ENCODE data around the gene TELO2. TPM values are rescaled to one million over a fixed set of nuclear protein-coding genes. Genes with fewer than 3 reads are reported as not detected.

Gene TELO2
- polyA plus RNA-seq, 2 of the 4 experiments (the other 2 are of a cell fraction), result 10.6 to 34.8 TPM

DNA sequence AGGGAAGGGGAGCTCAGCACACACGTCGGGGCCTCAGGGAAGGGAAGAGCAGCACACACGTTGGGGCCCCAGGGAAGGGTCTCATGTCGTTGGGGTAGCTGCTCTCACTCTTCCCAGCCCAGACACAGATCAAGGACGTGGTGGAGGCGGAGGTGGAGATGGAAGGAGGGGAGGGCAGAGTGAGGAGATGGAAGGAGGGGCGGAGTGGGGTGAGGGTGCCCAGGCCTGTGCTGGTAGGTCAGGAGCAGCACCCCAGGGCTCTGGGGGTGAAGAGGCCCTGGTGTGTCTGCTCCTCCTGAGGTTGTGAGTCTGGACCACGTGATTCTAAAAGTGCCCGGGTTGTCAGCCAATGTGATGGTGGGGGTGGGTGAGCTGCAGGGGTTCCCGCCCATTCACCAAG, 33.2 kb upstream of the TELO2 start:
- Histone ChIP-seq H3K4me3 (no peak overlapping the region), H3K4me1 (no peaks in the 10 kb centered on the region), H3K9me3 (no peaks in the 10 kb centered on the region), H3K4me2 (no peak overlapping the region), H3K27ac (no peak overlapping the region)
- POLR2A ChIA-PET, result interaction anchor here (0.7 kb wide), 1 partner anchor 1561 kb away, joined by 3 read pairs; no protein-coding TSS in a partner anchor
- WGBS (ENCODE audit: missing lambda C conversion rate), result 88% methylated on average over 10 of the region's 10 CpGs
- TF ChIP-seq, protein P1, sequence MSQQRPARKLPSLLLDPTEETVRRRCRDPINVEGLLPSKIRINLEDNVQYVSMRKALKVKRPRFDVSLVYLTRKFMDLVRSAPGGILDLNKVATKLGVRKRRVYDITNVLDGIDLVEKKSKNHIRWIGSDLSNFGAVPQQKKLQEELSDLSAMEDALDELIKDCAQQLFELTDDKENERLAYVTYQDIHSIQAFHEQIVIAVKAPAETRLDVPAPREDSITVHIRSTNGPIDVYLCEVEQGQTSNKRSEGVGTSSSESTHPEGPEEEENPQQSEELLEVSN (IDR thresholded peaks at IDR 0.05; ENCODE audit: borderline replicate concordance, low read depth), result no peak
- TF ChIP-seq RARB (CRISPR knock-in tag; IDR thresholded peaks at IDR 0.05) (no peak), ZFP36 (IDR thresholded peaks at IDR 0.05; ENCODE audit: borderline replicate concordance, partially characterized antibody) (no peak), MAZ (IDR thresholded peaks at IDR 0.05; ENCODE audit: borderline replicate concordance, low read depth, low read length) (no peak), CEBPB (IDR thresholded peaks at IDR 0.05) (no peak), NPAS2 (CRISPR knock-in tag; IDR thresholded peaks at IDR 0.05; ENCODE audit: borderline replicate concordance) (no peak), SREBF2 (IDR thresholded peaks at IDR 0.05) (no peak), ZC3H11A (IDR thresholded peaks at IDR 0.05) (no peak), RCOR1 (IDR thresholded peaks at IDR 0.05; ENCODE audit: low read depth, low read length) (no peak), KDM1A (IDR thresholded peaks at IDR 0.05; ENCODE audit: low read depth) (no peak)
- TF ChIP-seq, protein P2, sequence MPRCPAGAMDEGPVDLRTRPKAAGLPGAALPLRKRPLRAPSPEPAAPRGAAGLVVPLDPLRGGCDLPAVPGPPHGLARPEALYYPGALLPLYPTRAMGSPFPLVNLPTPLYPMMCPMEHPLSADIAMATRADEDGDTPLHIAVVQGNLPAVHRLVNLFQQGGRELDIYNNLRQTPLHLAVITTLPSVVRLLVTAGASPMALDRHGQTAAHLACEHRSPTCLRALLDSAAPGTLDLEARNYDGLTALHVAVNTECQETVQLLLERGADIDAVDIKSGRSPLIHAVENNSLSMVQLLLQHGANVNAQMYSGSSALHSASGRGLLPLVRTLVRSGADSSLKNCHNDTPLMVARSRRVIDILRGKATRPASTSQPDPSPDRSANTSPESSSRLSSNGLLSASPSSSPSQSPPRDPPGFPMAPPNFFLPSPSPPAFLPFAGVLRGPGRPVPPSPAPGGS (IDR thresholded peaks at IDR 0.05), result no peak
- TF ChIP-seq, protein P3, sequence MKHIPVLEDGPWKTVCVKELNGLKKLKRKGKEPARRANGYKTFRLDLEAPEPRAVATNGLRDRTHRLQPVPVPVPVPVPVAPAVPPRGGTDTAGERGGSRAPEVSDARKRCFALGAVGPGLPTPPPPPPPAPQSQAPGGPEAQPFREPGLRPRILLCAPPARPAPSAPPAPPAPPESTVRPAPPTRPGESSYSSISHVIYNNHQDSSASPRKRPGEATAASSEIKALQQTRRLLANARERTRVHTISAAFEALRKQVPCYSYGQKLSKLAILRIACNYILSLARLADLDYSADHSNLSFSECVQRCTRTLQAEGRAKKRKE (CRISPR knock-in tag; IDR thresholded peaks at IDR 0.05; ENCODE audit: low read depth), result no peak
- CTCF ChIA-PET, result interaction anchor here (0.9 kb wide), 1 partner anchor 13 kb away, joined by 3 read pairs; no protein-coding TSS in a partner anchor
- DNase-seq (ENCODE audit: low read depth in 1 of 2, low spot score in 1 of 2) (no peak), ATAC-seq (no peak), FAIRE-seq (no peak)

DNA sequence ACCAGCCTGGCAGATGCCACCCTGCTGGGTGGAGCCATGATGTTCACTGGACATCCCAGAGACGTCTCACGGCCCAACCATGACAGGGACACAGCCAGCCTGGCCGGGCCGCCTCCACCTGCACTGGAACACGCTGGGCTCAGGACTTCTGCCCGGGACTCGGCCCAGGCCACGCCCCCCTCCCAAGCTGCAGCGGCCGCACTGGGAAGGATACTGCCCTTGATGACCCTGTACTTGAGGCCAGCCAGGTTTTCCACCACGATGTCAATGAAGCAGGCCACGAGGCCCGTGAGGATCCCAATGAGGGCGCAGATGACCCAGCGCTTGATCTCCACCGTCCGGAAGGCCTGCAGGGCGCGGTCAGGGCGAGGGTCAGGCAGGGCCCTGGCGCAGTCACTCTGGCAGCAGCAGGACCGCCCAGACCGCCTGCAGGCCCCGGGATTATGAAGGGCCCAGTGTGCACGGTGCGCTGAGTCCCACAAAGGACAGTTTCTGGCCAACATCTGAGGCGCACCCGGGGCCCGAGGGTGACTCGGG, 32.5 kb upstream of the TELO2 start:
- ATAC-seq (no peak), DNase-seq (ENCODE audit: low read depth in 1 of 2, low spot score in 1 of 2) (no peak), FAIRE-seq (no peak)
- TF ChIP-seq MYC (IDR thresholded peaks at IDR 0.05; ENCODE audit: borderline replicate concordance, low read length) (no peak), POLR2AphosphoS2 (conservative IDR thresholded peaks at IDR 0.05; ENCODE audit: low read length) (no peak), RCOR1 (IDR thresholded peaks at IDR 0.05; ENCODE audit: low read depth, low read length) (no peak), HOXA7 (CRISPR knock-in tag; IDR thresholded peaks at IDR 0.05) (no peak), ZFP36 (IDR thresholded peaks at IDR 0.05; ENCODE audit: borderline replicate concordance, partially characterized antibody) (no peak), HOXB13 (CRISPR knock-in tag; IDR thresholded peaks at IDR 0.05; ENCODE audit: low read depth) (no peak), EHMT2 (IDR thresholded peaks at IDR 0.05; ENCODE audit: low read depth) (no peak), NPAS2 (CRISPR knock-in tag; IDR thresholded peaks at IDR 0.05; ENCODE audit: borderline replicate concordance) (no peak), RARB (CRISPR knock-in tag; IDR thresholded peaks at IDR 0.05) (no peak), SREBF2 (IDR thresholded peaks at IDR 0.05) (no peak), RAD21 (conservative IDR thresholded peaks at IDR 0.05 in 1 of 2, IDR thresholded peaks at IDR 0.05 in 1 of 2) (no peak), ZSCAN20 (CRISPR knock-in tag; IDR thresholded peaks at IDR 0.05) (no peak)
- TF ChIP-seq, protein P2 (IDR thresholded peaks at IDR 0.05), result no peak
- TF ChIP-seq, protein P4, sequence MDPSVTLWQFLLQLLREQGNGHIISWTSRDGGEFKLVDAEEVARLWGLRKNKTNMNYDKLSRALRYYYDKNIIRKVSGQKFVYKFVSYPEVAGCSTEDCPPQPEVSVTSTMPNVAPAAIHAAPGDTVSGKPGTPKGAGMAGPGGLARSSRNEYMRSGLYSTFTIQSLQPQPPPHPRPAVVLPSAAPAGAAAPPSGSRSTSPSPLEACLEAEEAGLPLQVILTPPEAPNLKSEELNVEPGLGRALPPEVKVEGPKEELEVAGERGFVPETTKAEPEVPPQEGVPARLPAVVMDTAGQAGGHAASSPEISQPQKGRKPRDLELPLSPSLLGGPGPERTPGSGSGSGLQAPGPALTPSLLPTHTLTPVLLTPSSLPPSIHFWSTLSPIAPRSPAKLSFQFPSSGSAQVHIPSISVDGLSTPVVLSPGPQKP (IDR thresholded peaks at IDR 0.05; ENCODE audit: low read depth, low read length), result no peak
- H3K4me3 ChIP-seq, result no peak overlapping the region
- WGBS (ENCODE audit: missing lambda C conversion rate), result 88% methylated on average over 13 of the region's 30 CpGs
- no peak overlapping the region for H3K27ac ChIP-seq
- POLR2A ChIA-PET, result no interaction called here
- CTCF ChIA-PET, result no interaction called here
- H3K4me2 ChIP-seq, result no peak overlapping the region
- no peaks in the 10 kb centered on the region for H3K4me1 ChIP-seq
- no peaks in the 10 kb centered on the region for H3K9me3 ChIP-seq

Measured in A549 (cell line).